Measurements from ENCODE around the gene ALG2. TPM values are rescaled to one million over a fixed set of nuclear protein-coding genes. Genes with fewer than 3 reads are reported as not detected.

Gene ALG2
- total and polyA plus RNA-seq, 2 of the 13 experiments (the other 11 are each of a cell fraction or from before 2014, with no cell fraction given), result 46.2 to 49.0 TPM

DNA sequence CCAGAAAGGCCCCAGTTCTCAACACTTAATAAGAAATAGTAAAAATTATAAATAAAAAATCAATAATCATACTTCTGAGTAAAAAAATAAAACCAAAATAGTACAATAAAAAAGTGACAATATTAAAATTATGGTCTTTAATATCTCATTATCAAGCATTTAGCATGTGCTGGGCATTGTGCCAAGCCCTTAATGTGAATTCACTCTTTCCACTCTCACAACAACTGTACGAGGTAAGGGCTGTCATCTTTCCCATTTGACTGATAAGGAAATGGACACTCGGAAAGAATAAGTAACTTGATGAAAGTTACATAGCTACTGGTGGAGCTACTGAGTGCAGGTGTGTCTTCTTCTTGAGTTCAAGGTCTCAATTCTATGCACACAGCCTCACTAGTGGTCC is 43.9 kb upstream of the ALG2 start:
- Histone ChIP-seq H4K20me1 (ENCODE audit: insufficient read depth, low read length) (no peaks in the 10 kb centered on the region), H3K9ac (ENCODE audit: insufficient read depth, low read depth, low read length) (no peak overlapping the region), H3K4me3 (replicated peaks in 1 of 3; ENCODE audit: insufficient read depth in 1 of 3, low read depth in 2 of 3, low read length in 3 of 3) (no peak overlapping the region), H3K9me3 (ENCODE audit: low read length) (no peaks in the 10 kb centered on the region), H3K79me2 (ENCODE audit: insufficient read depth, low read length) (no peaks in the 10 kb centered on the region), H3K27ac (ENCODE audit: extremely low read length, insufficient read depth, low read length) (no peak overlapping the region), H2AFZ (ENCODE audit: low read length) (no peak overlapping the region), H3K27me3 (ENCODE audit: control insufficient read depth in 1 of 2, insufficient read depth in 2 of 2, low read length in 2 of 2) (no peaks in the 10 kb centered on the region), H3K36me3 (replicated peaks in 1 of 2; ENCODE audit: control insufficient read depth in 1 of 2, insufficient read depth in 2 of 2, low read length in 2 of 2) (no peaks in the 10 kb centered on the region), H3K4me2 (ENCODE audit: low read depth, low read length) (no peak overlapping the region), H3K4me1 (ENCODE audit: insufficient read depth, low read length) (peaks cover 12% of the 10 kb centered on the region)
- 26% methylated on average over 2 of the region's 2 CpGs for WGBS (ENCODE audit: low lambda C conversion rate)
- no peak for ATAC-seq
- BruUV-seq (replicated peaks), result no TSS peak
- ChIA-PET CTCF (ENCODE audit: low intra/inter-chr PET ratio, low total read pairs) (interaction anchor here (0.7 kb wide), 1 partner anchor 746 kb away, joined by 3 read pairs; no protein-coding TSS in a partner anchor), POLR2A (interaction anchor here (0.7 kb wide), 1 partner anchor 44 kb away, joined by 3 read pairs; the partner anchor contains the start of genes ALG2 and SEC61B)
- TF ChIP-seq, protein P1, sequence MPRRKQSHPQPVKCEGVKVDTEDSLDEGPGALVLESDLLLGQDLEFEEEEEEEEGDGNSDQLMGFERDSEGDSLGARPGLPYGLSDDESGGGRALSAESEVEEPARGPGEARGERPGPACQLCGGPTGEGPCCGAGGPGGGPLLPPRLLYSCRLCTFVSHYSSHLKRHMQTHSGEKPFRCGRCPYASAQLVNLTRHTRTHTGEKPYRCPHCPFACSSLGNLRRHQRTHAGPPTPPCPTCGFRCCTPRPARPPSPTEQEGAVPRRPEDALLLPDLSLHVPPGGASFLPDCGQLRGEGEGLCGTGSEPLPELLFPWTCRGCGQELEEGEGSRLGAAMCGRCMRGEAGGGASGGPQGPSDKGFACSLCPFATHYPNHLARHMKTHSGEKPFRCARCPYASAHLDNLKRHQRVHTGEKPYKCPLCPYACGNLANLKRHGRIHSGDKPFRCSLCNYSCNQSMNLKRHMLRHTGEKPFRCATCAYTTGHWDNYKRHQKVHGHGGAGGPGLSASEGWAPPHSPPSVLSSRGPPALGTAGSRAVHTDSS (CRISPR knock-in tag; conservative IDR thresholded peaks at IDR 0.05), result no peak
- no peak for TF ChIP-seq SRSF9 (IDR thresholded peaks at IDR 0.05; ENCODE audit: borderline replicate concordance, insufficient read depth, low read depth, low read length, poor library complexity, severe bottlenecking)
- no peak for FAIRE-seq
- intact Hi-C loops (cut with micrococcal nuclease; ENCODE audit: unreplicated experiment), result loop anchor here (2.0 to 10.0 kb wide), 3 partner anchors 81 to 745 kb away; no protein-coding TSS in a partner anchor
- DNase-seq (ENCODE audit: low spot score), result no peak
- in situ Hi-C loops (cut with HindIII; ENCODE audit: extremely low pct_ligation_motif_present, low pct_unique_long_range_greater_than_20kb), result loop anchor here (25.0 kb wide), 1 partner anchor 747 kb away; no protein-coding TSS in a partner anchor

- Histone ChIP-seq H4K20me1 (ENCODE audit: insufficient read depth, low read length) (no peaks in the 10 kb centered on the region), H3K4me3 (replicated peaks in 1 of 3; ENCODE audit: insufficient read depth in 1 of 3, low read depth in 2 of 3, low read length in 3 of 3) (no peak overlapping the region), H3K4me1 (ENCODE audit: insufficient read depth, low read length) (peaks cover 21% of the 10 kb centered on the region), H3K27ac (ENCODE audit: extremely low read length, insufficient read depth, low read length) (no peak overlapping the region), H3K9me3 (ENCODE audit: low read length) (no peaks in the 10 kb centered on the region), H2AFZ (ENCODE audit: low read length) (no peak overlapping the region), H3K27me3 (ENCODE audit: control insufficient read depth in 1 of 2, insufficient read depth in 2 of 2, low read length in 2 of 2) (no peaks in the 10 kb centered on the region), H3K9ac (ENCODE audit: insufficient read depth, low read depth, low read length) (no peak overlapping the region), H3K36me3 (replicated peaks in 1 of 2; ENCODE audit: control insufficient read depth in 1 of 2, insufficient read depth in 2 of 2, low read length in 2 of 2) (no peaks in the 10 kb centered on the region), H3K79me2 (ENCODE audit: insufficient read depth, low read length) (no peaks in the 10 kb centered on the region), H3K4me2 (ENCODE audit: low read depth, low read length) (no peak overlapping the region)
- ChIA-PET POLR2A (no interaction called here), CTCF (ENCODE audit: low intra/inter-chr PET ratio, low total read pairs) (no interaction called here)
- intact Hi-C loops (cut with micrococcal nuclease; ENCODE audit: unreplicated experiment) (loop anchor here (10.0 kb wide), 1 partner anchor 79 kb away; no protein-coding TSS in a partner anchor), in situ Hi-C loops (cut with HindIII; ENCODE audit: extremely low pct_ligation_motif_present, low pct_unique_long_range_greater_than_20kb) (loop anchor here (25.0 kb wide), 1 partner anchor 748 kb away; no protein-coding TSS in a partner anchor)
- DNase-seq (ENCODE audit: low spot score) (no peak), ATAC-seq (no peak), FAIRE-seq (no peak)
- WGBS (ENCODE audit: low lambda C conversion rate), result 49% methylated on average over 3 of the region's 3 CpGs
- no TSS peak for BruUV-seq (replicated peaks)
- TF ChIP-seq ZUFSP (CRISPR knock-in tag; IDR thresholded peaks at IDR 0.05; ENCODE audit: borderline replicate concordance) (no peak), RAD21 (CRISPR knock-in tag; IDR thresholded peaks at IDR 0.05) (no peak), AKAP8 (CRISPR knock-in tag; IDR thresholded peaks at IDR 0.05) (no peak), TBX2 (CRISPR knock-in tag; IDR thresholded peaks at IDR 0.05; ENCODE audit: borderline replicate concordance) (no peak), PPARG (CRISPR knock-in tag; conservative IDR thresholded peaks at IDR 0.05) (no peak), ZNF790 (CRISPR knock-in tag; IDR thresholded peaks at IDR 0.05; ENCODE audit: borderline replicate concordance) (no peak)
- TF ChIP-seq, protein P2, sequence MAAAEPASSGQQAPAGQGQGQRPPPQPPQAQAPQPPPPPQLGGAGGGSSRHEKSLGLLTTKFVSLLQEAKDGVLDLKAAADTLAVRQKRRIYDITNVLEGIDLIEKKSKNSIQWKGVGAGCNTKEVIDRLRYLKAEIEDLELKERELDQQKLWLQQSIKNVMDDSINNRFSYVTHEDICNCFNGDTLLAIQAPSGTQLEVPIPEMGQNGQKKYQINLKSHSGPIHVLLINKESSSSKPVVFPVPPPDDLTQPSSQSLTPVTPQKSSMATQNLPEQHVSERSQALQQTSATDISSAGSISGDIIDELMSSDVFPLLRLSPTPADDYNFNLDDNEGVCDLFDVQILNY (CRISPR knock-in tag; conservative IDR thresholded peaks at IDR 0.05), result no peak
Observed at GRCh38 chr9:99264070-99264680, 42.4 kb upstream of the ALG2 start.

Data from HepG2 (cell line).